ENCODE data around the gene PDE4A. TPM values are rescaled to one million over a fixed set of nuclear protein-coding genes. Genes with fewer than 3 reads are reported as not detected.
"Not testable (repeated sequence)": the region's sequence is repeated elsewhere in the genome, so short reads cannot be mapped to it uniquely, and the experiment has no call there.

Gene PDE4A
- total and polyA plus RNA-seq, 2 donors (not counting 3 experiments of a cell fraction or from before 2014, with no cell fraction given) = 3.8 to 10.0 TPM

DNA sequence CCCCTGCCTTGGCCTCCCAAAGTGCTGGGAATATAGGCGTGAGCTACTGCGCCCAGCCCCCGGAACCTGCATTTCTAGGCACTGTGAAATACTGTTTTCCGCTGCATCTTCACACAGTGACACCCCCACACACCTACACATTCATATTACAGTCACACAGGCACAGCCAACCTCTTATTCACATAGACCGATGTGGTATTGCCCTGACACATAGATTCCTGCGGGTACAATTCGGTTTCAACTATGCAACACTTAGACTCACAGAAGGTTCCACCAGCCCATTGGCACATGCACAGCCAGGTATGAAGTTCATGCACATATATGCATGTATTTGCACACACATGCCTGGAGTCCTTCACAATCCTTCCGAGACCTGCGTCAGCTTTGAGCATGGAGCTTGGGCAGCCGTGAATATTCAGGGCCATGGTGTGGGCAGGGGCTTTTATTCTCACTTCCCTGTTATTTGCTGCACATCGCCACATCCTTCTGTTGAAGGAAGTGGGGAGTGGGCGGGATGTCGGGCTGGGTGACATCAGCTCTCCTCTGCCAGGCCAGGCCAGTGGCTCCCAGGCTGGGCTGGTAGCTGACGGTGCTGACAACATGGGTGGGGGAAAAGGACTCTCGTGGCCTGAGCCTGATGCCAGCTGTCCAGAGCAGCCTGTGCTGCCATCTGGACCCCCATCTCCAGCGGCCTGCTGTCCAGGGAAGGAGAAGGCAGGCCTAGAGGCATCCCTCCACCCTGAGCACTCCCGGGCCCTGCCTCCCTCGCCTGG lies 11.6 kb upstream of the PDE4A start:
- Histone ChIP-seq H3K36me3 (ENCODE audit: control insufficient read depth in 2 of 2, extremely low read depth in 1 of 2, insufficient read depth in 2 of 2, low read length in 2 of 2) (no peaks in the 10 kb centered on the region), H3K9ac (replicated peaks; ENCODE audit: extremely low read depth, insufficient read depth, low read length) (no peak overlapping the region), H3K9me3 (replicated peaks; ENCODE audit: control insufficient read depth, insufficient read depth, low read length) (no peaks in the 10 kb centered on the region), H3K4me1 (ENCODE audit: control insufficient read depth, extremely low read depth, insufficient read depth, low read length) (peaks cover 5% of the 10 kb centered on the region), H3K4me2 (ENCODE audit: insufficient read depth, low read length) (no peak overlapping the region), H3K27me3 (ENCODE audit: control insufficient read depth in 2 of 2, insufficient read depth in 2 of 2, low read length in 2 of 2) (peaks cover 14 to 26% of the 10 kb centered on the region in 2 experiments), H4K20me1 (replicated peaks; ENCODE audit: control insufficient read depth, extremely low read depth, insufficient read depth, low read length) (no peaks in the 10 kb centered on the region), H2AFZ (ENCODE audit: low read depth, low read length) (no peak overlapping the region), H3K9me1 (replicated peaks; ENCODE audit: control insufficient read depth, extremely low read depth, insufficient read depth, low read length) (no peaks in the 10 kb centered on the region), H3K79me2 (ENCODE audit: control insufficient read depth, insufficient read depth, low read length) (no peaks in the 10 kb centered on the region), H3K27ac (ENCODE audit: insufficient read depth, low read depth, low read length) (no peak overlapping the region), H3K4me3 (replicated peaks in 1 of 3; ENCODE audit: insufficient read depth in 1 of 3, low read depth in 1 of 3, low read length in 3 of 3) (no peak overlapping the region)
- intact Hi-C loops (cut with micrococcal nuclease) = no loop called here
- no TSS peak for BruUV-seq (replicated peaks)
- DNase-seq (ENCODE audit: low read depth, low spot score) (no peak), FAIRE-seq (no peak)
- TF ChIP-seq, protein P1, sequence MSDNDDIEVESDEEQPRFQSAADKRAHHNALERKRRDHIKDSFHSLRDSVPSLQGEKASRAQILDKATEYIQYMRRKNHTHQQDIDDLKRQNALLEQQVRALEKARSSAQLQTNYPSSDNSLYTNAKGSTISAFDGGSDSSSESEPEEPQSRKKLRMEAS (IDR thresholded peaks at IDR 0.05; ENCODE audit: insufficient read depth, insufficient read length) = no peak
- no peak for TF ChIP-seq POLR2A (IDR thresholded peaks at IDR 0.05; ENCODE audit: low read depth, low read length)
- no peak for TF ChIP-seq EZH2 (IDR thresholded peaks at IDR 0.05; ENCODE audit: borderline replicate concordance, low read depth, low read length, severe bottlenecking)
- TF ChIP-seq POLR2AphosphoS5 (IDR thresholded peaks at IDR 0.05; ENCODE audit: insufficient read depth, low read depth, low read length) = no peak
- no peak for TF ChIP-seq MYC (IDR thresholded peaks at IDR 0.05; ENCODE audit: low read depth, low read length)
- TF ChIP-seq FOS (IDR thresholded peaks at IDR 0.05; ENCODE audit: borderline replicate concordance, insufficient read depth, low read length) = no peak
- TF ChIP-seq, protein P2, sequence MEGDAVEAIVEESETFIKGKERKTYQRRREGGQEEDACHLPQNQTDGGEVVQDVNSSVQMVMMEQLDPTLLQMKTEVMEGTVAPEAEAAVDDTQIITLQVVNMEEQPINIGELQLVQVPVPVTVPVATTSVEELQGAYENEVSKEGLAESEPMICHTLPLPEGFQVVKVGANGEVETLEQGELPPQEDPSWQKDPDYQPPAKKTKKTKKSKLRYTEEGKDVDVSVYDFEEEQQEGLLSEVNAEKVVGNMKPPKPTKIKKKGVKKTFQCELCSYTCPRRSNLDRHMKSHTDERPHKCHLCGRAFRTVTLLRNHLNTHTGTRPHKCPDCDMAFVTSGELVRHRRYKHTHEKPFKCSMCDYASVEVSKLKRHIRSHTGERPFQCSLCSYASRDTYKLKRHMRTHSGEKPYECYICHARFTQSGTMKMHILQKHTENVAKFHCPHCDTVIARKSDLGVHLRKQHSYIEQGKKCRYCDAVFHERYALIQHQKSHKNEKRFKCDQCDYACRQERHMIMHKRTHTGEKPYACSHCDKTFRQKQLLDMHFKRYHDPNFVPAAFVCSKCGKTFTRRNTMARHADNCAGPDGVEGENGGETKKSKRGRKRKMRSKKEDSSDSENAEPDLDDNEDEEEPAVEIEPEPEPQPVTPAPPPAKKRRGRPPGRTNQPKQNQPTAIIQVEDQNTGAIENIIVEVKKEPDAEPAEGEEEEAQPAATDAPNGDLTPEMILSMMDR (IDR thresholded peaks at IDR 0.05; ENCODE audit: extremely low read depth in 1 of 2, insufficient read depth in 1 of 2, low read depth in 1 of 2, low read length in 2 of 2) = no peak
- no peak for TF ChIP-seq GATA2 (IDR thresholded peaks at IDR 0.05; ENCODE audit: insufficient read depth, insufficient read length, low read depth, low read length)
- no peak for TF ChIP-seq JUN (IDR thresholded peaks at IDR 0.05; ENCODE audit: borderline replicate concordance, insufficient read depth, insufficient read length, low read depth)
- ChIA-PET POLR2A (no interaction called here), CTCF (interaction anchor here (0.6 to 8.3 kb wide), 3 partner anchors 6 to 23 kb away, joined by 3 to 108 read pairs (median 3); no protein-coding TSS in a partner anchor)
- dilution Hi-C loops (cut with MboI; ENCODE audit: extremely low pct_ligation_motif_present, low sequenced_read_pairs) = no loop called here

DNA sequence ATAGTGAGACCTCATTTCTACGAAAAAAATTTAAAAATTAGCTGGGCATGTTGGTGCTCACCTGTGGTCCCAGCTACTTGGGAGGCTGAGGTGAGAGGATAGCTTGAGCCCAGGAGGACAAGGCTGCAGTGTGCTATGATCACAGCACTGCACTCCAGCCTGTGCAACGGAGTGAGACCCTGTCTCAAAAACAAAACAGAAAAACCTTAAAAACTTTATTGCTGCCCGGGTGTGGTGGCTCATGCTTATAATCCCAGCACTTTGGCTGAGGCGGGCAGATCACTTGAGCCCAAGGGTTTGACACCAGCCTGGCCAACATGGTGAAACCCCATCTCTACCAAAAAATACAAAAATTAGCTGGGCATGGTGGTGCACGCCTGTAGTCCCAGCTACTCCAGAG lies 9.1 kb upstream of the PDE4A start:
- H3K27ac ChIP-seq (ENCODE audit: insufficient read depth, low read depth, low read length); BruUV-seq (replicated peaks); H3K9ac ChIP-seq (replicated peaks; ENCODE audit: extremely low read depth, insufficient read depth, low read length); H4K20me1 ChIP-seq (replicated peaks; ENCODE audit: control insufficient read depth, extremely low read depth, insufficient read depth, low read length); dilution Hi-C loops (cut with MboI; ENCODE audit: extremely low pct_ligation_motif_present, low sequenced_read_pairs); DNase-seq (ENCODE audit: low read depth, low spot score); FAIRE-seq; H3K4me1 ChIP-seq (ENCODE audit: control insufficient read depth, extremely low read depth, insufficient read depth, low read length); H2AFZ ChIP-seq (ENCODE audit: low read depth, low read length); H3K9me3 ChIP-seq (replicated peaks; ENCODE audit: control insufficient read depth, insufficient read depth, low read length); H3K4me3 ChIP-seq (replicated peaks in 1 of 3; ENCODE audit: insufficient read depth in 1 of 3, low read depth in 1 of 3, low read length in 3 of 3); H3K36me3 ChIP-seq (ENCODE audit: control insufficient read depth in 2 of 2, extremely low read depth in 1 of 2, insufficient read depth in 2 of 2, low read length in 2 of 2); intact Hi-C loops (cut with micrococcal nuclease); POLR2A ChIA-PET; H3K9me1 ChIP-seq (replicated peaks; ENCODE audit: control insufficient read depth, extremely low read depth, insufficient read depth, low read length); H3K79me2 ChIP-seq (ENCODE audit: control insufficient read depth, insufficient read depth, low read length); H3K4me2 ChIP-seq (ENCODE audit: insufficient read depth, low read length): not testable (repeated sequence)
- CTCF ChIA-PET = interaction anchor here (0.9 to 1.4 kb wide), 3 partner anchors 9 to 25 kb away, joined by 3 to 4 read pairs (median 3); partner anchors contain the start of gene PDE4A
- peaks cover 5 to 14% of the 10 kb centered on the region in 2 experiments for H3K27me3 ChIP-seq (ENCODE audit: control insufficient read depth in 2 of 2, insufficient read depth in 2 of 2, low read length in 2 of 2)

Data from endothelial cell of umbilical vein (primary cell).